Keratinocyte (primary cell): ENCODE data around the gene TNFRSF19. TPM values are rescaled to one million over a fixed set of nuclear protein-coding genes. Genes with fewer than 3 reads are reported as not detected.

ENCODE experiments used
- DNase-seq: peaks from one replicate; pipeline ENCODE4 v3.0.0-alpha.2; 2011; ENCODE audit warnings: low read depth, missing footprints, low spot score
- FAIRE-seq: peaks from 2 replicates; lab custom pipeline; 2011; peaks lifted over from hg19 to GRCh38; lab: Jason Lieb, UNC
- H2AFZ ChIP-seq: 2 replicates; pipeline ENCODE4 v1.6.0; 2012; ENCODE audit warnings: low read length, control low read depth, inconsistent platforms; ENCODE audit not compliant: control insufficient read depth
- H3K27ac ChIP-seq: 2 replicates; pipeline ENCODE4 v1.5.1; 2011; ENCODE audit warnings: low read length; ENCODE audit not compliant: control insufficient read depth, insufficient read depth
- H3K27me3 ChIP-seq: 3 replicates; pipeline ENCODE4 v1.6.0; 2011; ENCODE audit warnings: low read length; ENCODE audit not compliant: control insufficient read depth, insufficient read depth; ENCODE audit errors: extremely low read depth
- H3K36me3 ChIP-seq, 2 experiments: 2 replicates in 1 of 2; 3 replicates in 1 of 2; pipeline ENCODE4 v1.5.1; 2011; ENCODE audit warnings: low read length in 2 of 2, mild to moderate bottlenecking in 1 of 2; ENCODE audit not compliant: control insufficient read depth in 2 of 2, insufficient read depth in 2 of 2; ENCODE audit errors: extremely low read depth in 1 of 2
- H3K4me1 ChIP-seq: 3 replicates; pipeline ENCODE4 v1.5.1; 2011; ENCODE audit warnings: low read length; ENCODE audit not compliant: control insufficient read depth, insufficient read depth; ENCODE audit errors: extremely low read depth
- H3K4me2 ChIP-seq: 3 replicates; pipeline ENCODE4 v1.6.0; 2011; ENCODE audit warnings: low read depth, low read length; ENCODE audit not compliant: control insufficient read depth, insufficient read depth; ENCODE audit errors: extremely low read depth
- H3K4me3 ChIP-seq, 3 experiments: fragments of 200-600 bp in 1 of 3; sonication (generic) in 1 of 3; 2 replicates in 2 of 3; 3 replicates in 1 of 3; pipeline ENCODE4 v1.5.1; 2011 to 2016; ENCODE audit warnings: low read length in 3 of 3, mild to moderate bottlenecking in 3 of 3, control low read depth in 2 of 3, inconsistent platforms in 1 of 3, low read depth in 1 of 3, mixed read lengths in 1 of 3, mixed run types in 1 of 3, moderate library complexity in 1 of 3; ENCODE audit not compliant: control insufficient read depth in 2 of 3, insufficient read depth in 2 of 3; ENCODE audit errors: extremely low read depth in 1 of 3
- H3K79me2 ChIP-seq: 2 replicates; pipeline ENCODE4 v1.6.0; 2012; ENCODE audit warnings: low read length; ENCODE audit not compliant: control insufficient read depth, insufficient read depth
- H3K9ac ChIP-seq: 3 replicates; pipeline ENCODE4 v1.6.0; 2011; ENCODE audit warnings: low read length; ENCODE audit not compliant: control insufficient read depth, insufficient read depth; ENCODE audit errors: extremely low read depth
- H3K9me1 ChIP-seq: 3 replicates; pipeline ENCODE4 v1.6.0; 2011; ENCODE audit warnings: low read length; ENCODE audit not compliant: control insufficient read depth, insufficient read depth; ENCODE audit errors: extremely low read depth
- H3K9me3 ChIP-seq: 2 replicates; pipeline ENCODE4 v1.5.1; 2012; ENCODE audit warnings: low read depth, low read length; ENCODE audit not compliant: control insufficient read depth
- H4K20me1 ChIP-seq: 3 replicates; pipeline ENCODE4 v1.6.0; 2011; ENCODE audit warnings: low read length; ENCODE audit not compliant: control insufficient read depth, insufficient read depth; ENCODE audit errors: extremely low read depth
- EZH2 ChIP-seq: IDR thresholded peaks from one replicate; pipeline ENCODE4 v1.6.1; 2012; ENCODE audit warnings: inconsistent platforms, mild to moderate bottlenecking, low read length, moderate library complexity
- dilution Hi-C: fragments of 300-500 bp; cut with MboI; formaldehyde crosslinking; loops from one replicate; pipeline ENCODE4 v1.7.0; 2020; ENCODE audit warnings: low sequenced_read_pairs; ENCODE audit not compliant: extremely low pct_ligation_motif_present
- polyA plus RNA-seq, 5 experiments: library from polyadenylated mRNA; depleted of rRNA in 3 of 5; stranded (reverse) in 3 of 5; stranded (forward) in 1 of 5; unstranded in 1 of 5; fragments of >200 nt; gene quantifications; 1 replicate in 1 of 5; 2 replicates in 3 of 5; 3 replicates in 1 of 5; pipeline versions ENCODE4 v1.2.1 to v1.2.3, GENCODE V29; 2011 to 2012; ENCODE audit warnings: missing spikeins in 2 of 5, low read depth in 1 of 5, low replicate concordance in 1 of 5
- TF ChIP-seq, protein P1 (sequence below), 3 experiments: IDR thresholded peaks in 1 of 3; conservative IDR thresholded peaks in 1 of 3; optimal IDR thresholded peaks in 1 of 3; 2 replicates in 2 of 3; 3 replicates in 1 of 3; pipeline versions ENCODE3 to v1.5.1; 2011; ENCODE audit warnings: low read length in 3 of 3, mild to moderate bottlenecking in 3 of 3, moderate library complexity in 2 of 3, control low read depth in 1 of 3, inconsistent platforms in 1 of 3; ENCODE audit not compliant: insufficient read depth in 2 of 3; ENCODE audit errors: extremely low read depth in 1 of 3

Gene TNFRSF19
- polyA plus RNA-seq, 1 donor (not counting 4 experiments of a cell fraction or from before 2014, with no cell fraction given), result 1.8 TPM

DNA sequence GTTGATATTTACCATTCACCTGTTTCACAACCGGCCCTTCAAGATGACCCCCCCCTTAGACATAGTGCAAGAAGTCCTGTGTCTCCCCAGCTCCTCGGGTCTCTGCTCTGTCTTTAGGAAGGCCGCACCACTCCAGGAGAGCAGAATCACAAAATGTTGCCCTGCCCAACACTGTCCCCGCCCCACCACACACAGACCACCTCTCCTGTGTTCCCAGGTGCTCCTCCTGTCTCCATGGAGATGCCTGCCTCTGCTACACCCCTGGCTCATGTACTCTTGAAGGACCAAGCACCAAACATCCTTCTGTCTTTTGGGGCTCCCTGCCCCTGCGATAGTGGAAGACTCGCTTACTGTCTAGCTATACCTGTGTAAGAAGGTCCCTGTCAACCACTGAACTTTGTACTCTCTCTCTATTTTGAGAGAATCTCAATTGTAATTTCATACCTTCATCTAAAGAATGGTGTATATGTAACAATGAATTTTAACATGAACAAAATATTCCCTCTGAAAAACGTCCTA, 9.6 kb upstream of the TNFRSF19 start:
- H3K27me3 ChIP-seq, result no peaks in the 10 kb centered on the region
- no peak overlapping the region for H3K4me2 ChIP-seq
- no peaks in the 10 kb centered on the region for H3K9me1 ChIP-seq
- no peak for FAIRE-seq
- no peak overlapping the region for H3K9ac ChIP-seq
- H3K27ac ChIP-seq, result no peak overlapping the region
- H3K36me3 ChIP-seq, result no peaks in the 10 kb centered on the region
- H2AFZ ChIP-seq, result no peak overlapping the region
- H3K9me3 ChIP-seq, result no peaks in the 10 kb centered on the region
- dilution Hi-C loops, result no loop called here
- H4K20me1 ChIP-seq, result no peaks in the 10 kb centered on the region
- no peaks in the 10 kb centered on the region for H3K79me2 ChIP-seq
- no peak overlapping the region for H3K4me3 ChIP-seq
- H3K4me1 ChIP-seq, result peaks cover 13% of the 10 kb centered on the region
- no peak for TF ChIP-seq EZH2
- TF ChIP-seq, protein P1, sequence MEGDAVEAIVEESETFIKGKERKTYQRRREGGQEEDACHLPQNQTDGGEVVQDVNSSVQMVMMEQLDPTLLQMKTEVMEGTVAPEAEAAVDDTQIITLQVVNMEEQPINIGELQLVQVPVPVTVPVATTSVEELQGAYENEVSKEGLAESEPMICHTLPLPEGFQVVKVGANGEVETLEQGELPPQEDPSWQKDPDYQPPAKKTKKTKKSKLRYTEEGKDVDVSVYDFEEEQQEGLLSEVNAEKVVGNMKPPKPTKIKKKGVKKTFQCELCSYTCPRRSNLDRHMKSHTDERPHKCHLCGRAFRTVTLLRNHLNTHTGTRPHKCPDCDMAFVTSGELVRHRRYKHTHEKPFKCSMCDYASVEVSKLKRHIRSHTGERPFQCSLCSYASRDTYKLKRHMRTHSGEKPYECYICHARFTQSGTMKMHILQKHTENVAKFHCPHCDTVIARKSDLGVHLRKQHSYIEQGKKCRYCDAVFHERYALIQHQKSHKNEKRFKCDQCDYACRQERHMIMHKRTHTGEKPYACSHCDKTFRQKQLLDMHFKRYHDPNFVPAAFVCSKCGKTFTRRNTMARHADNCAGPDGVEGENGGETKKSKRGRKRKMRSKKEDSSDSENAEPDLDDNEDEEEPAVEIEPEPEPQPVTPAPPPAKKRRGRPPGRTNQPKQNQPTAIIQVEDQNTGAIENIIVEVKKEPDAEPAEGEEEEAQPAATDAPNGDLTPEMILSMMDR (optimal IDR thresholded peaks at IDR 0.05 in 1 of 3, IDR thresholded peaks at IDR 0.05 in 1 of 3, conservative IDR thresholded peaks at IDR 0.05 in 1 of 3; ENCODE audit: extremely low read depth in 1 of 3, insufficient read depth in 2 of 3, low read length in 3 of 3), result no peak
- DNase-seq, result no peak

DNA sequence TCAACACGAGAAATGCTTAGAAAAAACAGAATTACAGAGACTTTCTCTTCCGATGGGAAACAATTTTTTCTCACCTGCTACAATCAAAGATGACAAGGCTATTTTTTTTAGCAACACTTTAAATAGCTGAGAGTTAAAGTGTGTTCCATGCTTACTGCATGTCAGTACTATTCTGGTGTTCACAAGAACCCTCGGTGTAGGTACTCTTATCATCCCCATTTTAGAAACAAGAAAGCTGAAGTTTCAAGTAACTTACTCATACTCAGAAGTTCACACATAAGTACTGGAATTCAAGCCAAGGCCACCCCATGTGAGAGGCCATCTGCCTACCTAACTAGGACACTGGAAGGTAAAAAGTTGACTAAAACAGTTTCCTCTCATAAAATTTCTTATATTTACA, 9.0 kb upstream of the TNFRSF19 start:
- Histone ChIP-seq H2AFZ (no peak overlapping the region), H3K4me2 (no peak overlapping the region), H3K9me3 (no peaks in the 10 kb centered on the region), H4K20me1 (no peaks in the 10 kb centered on the region), H3K27me3 (no peaks in the 10 kb centered on the region), H3K36me3 (no peaks in the 10 kb centered on the region), H3K79me2 (no peaks in the 10 kb centered on the region), H3K4me3 (no peak overlapping the region), H3K27ac (no peak overlapping the region), H3K9me1 (no peaks in the 10 kb centered on the region), H3K9ac (no peak overlapping the region), H3K4me1 (peaks cover 13% of the 10 kb centered on the region)
- no peak for DNase-seq
- TF ChIP-seq, protein P1 (optimal IDR thresholded peaks at IDR 0.05 in 1 of 3, IDR thresholded peaks at IDR 0.05 in 1 of 3, conservative IDR thresholded peaks at IDR 0.05 in 1 of 3; ENCODE audit: extremely low read depth in 1 of 3, insufficient read depth in 2 of 3, low read length in 3 of 3), result no peak
- no peak for TF ChIP-seq EZH2
- dilution Hi-C loops, result no loop called here
- FAIRE-seq, result no peak
